Loucy (cell line): ENCODE measurements around the gene TNFSF9.

Experiments used
- H2AFZ ChIP-seq: fragments of 200-600 bp; sonication (generic); 2 replicates; pipeline ENCODE4 v1.6.0; 2016; ENCODE audit warnings: antibody characterized with exemption, mild to moderate bottlenecking, low read length, moderate library complexity
- H3F3A ChIP-seq: fragments of 200-600 bp; 2 replicates; pipeline ENCODE4 v1.6.0; 2016; ENCODE audit warnings: antibody characterized with exemption, low read depth, mild to moderate bottlenecking
- H3K27me3 ChIP-seq: fragments of 200-600 bp; sonication (generic); 2 replicates; pipeline ENCODE4 v1.6.1; 2014; ENCODE audit warnings: low read length, mild to moderate bottlenecking; ENCODE audit not compliant: insufficient read depth, poor library complexity, severe bottlenecking
- H3K36me3 ChIP-seq: fragments of 200-600 bp; sonication (generic); 2 replicates; pipeline ENCODE4 v1.6.1; 2016; ENCODE audit warnings: low read length; ENCODE audit not compliant: insufficient read depth
- H3K4me1 ChIP-seq: fragments of 200-600 bp; sonication (generic); 2 replicates; pipeline ENCODE4 v1.5.1; 2014; ENCODE audit warnings: low read length, mild to moderate bottlenecking; ENCODE audit not compliant: insufficient read depth, poor library complexity, severe bottlenecking
- H3K4me2 ChIP-seq: fragments of 200-600 bp; sonication (generic); 2 replicates; pipeline ENCODE4 v1.6.0; 2014; ENCODE audit warnings: antibody characterized with exemption, low read length, low read depth, mild to moderate bottlenecking; ENCODE audit not compliant: poor library complexity, severe bottlenecking
- H3K4me3 ChIP-seq: fragments of 200-600 bp; sonication (generic); 2 replicates; pipeline ENCODE4 v1.5.1; 2014; ENCODE audit warnings: low read length, mild to moderate bottlenecking, mixed read lengths; ENCODE audit not compliant: poor library complexity, severe bottlenecking
- H3K79me2 ChIP-seq: fragments of 200-600 bp; sonication (generic); 2 replicates; pipeline ENCODE4 v1.6.1; 2014; ENCODE audit warnings: low read length; ENCODE audit not compliant: insufficient read depth
- H3K9ac ChIP-seq: fragments of 200-600 bp; sonication (generic); 2 replicates; pipeline ENCODE4 v1.6.0; 2014; ENCODE audit warnings: mild to moderate bottlenecking, low read depth, low read length, moderate library complexity; ENCODE audit not compliant: poor library complexity, severe bottlenecking
- H3K9me2 ChIP-seq: fragments of 200-600 bp; sonication (generic); replicated peaks from 2 replicates; pipeline ENCODE4 v1.6.1; 2016; ENCODE audit warnings: low read depth, low read length, mixed read lengths
- H3K9me3 ChIP-seq: fragments of 200-600 bp; sonication (generic); 2 replicates; pipeline ENCODE4 v1.6.1; 2014; ENCODE audit warnings: mild to moderate bottlenecking, antibody characterized with exemption, low read length, low read depth; ENCODE audit not compliant: insufficient read depth
- H4K20me1 ChIP-seq: fragments of 200-600 bp; sonication (generic); 2 replicates; pipeline ENCODE4 v1.6.0; 2014; ENCODE audit warnings: antibody characterized with exemption, low read length, mild to moderate bottlenecking; ENCODE audit not compliant: insufficient read depth, poor library complexity, severe bottlenecking
- EZH2phosphoT487 ChIP-seq: fragments of 200-600 bp; IDR thresholded peaks from 2 replicates; pipeline ENCODE4 v1.6.1; 2018; ENCODE audit warnings: antibody characterized with exemption, mild to moderate bottlenecking, moderate library complexity, borderline replicate concordance
- TF ChIP-seq, protein P1 (sequence below): fragments of 200-600 bp; sonication (generic); conservative IDR thresholded peaks from 2 replicates; pipeline ENCODE4 v1.5.1; 2014; ENCODE audit warnings: mild to moderate bottlenecking, antibody characterized with exemption, low read length

TNFSF9 gene

DNA sequence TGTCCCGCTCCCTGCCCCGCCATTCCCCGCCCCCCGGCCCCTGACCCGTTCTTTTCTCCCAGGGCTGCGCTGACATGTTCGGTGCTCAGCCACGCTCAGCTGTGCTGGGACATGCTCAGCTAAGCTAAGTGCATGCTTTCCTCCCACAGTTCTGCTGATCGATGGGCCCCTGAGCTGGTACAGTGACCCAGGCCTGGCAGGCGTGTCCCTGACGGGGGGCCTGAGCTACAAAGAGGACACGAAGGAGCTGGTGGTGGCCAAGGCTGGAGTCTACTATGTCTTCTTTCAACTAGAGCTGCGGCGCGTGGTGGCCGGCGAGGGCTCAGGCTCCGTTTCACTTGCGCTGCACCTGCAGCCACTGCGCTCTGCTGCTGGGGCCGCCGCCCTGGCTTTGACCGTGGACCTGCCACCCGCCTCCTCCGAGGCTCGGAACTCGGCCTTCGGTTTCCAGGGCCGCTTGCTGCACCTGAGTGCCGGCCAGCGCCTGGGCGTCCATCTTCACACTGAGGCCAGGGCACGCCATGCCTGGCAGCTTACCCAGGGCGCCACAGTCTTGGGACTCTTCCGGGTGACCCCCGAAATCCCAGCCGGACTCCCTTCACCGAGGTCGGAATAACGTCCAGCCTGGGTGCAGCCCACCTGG, 3.7 kb downstream of the TNFSF9 start:
- H3K4me1 ChIP-seq, result peaks cover 18% of the 10 kb centered on the region
- H3K4me2 ChIP-seq, result no peak overlapping the region
- peaks cover 25% of the 10 kb centered on the region for H3K27me3 ChIP-seq
- H3K36me3 ChIP-seq, result no peaks in the 10 kb centered on the region
- no peak overlapping the region for H3K9ac ChIP-seq
- peaks cover 3% of the 10 kb centered on the region for H3F3A ChIP-seq
- H3K79me2 ChIP-seq, result no peaks in the 10 kb centered on the region
- H2AFZ ChIP-seq, result no peak overlapping the region
- H4K20me1 ChIP-seq, result no peaks in the 10 kb centered on the region
- no peak overlapping the region for H3K4me3 ChIP-seq
- H3K9me3 ChIP-seq, result no peaks in the 10 kb centered on the region
- H3K9me2 ChIP-seq, result no peaks in the 10 kb centered on the region
- TF ChIP-seq, protein P1, sequence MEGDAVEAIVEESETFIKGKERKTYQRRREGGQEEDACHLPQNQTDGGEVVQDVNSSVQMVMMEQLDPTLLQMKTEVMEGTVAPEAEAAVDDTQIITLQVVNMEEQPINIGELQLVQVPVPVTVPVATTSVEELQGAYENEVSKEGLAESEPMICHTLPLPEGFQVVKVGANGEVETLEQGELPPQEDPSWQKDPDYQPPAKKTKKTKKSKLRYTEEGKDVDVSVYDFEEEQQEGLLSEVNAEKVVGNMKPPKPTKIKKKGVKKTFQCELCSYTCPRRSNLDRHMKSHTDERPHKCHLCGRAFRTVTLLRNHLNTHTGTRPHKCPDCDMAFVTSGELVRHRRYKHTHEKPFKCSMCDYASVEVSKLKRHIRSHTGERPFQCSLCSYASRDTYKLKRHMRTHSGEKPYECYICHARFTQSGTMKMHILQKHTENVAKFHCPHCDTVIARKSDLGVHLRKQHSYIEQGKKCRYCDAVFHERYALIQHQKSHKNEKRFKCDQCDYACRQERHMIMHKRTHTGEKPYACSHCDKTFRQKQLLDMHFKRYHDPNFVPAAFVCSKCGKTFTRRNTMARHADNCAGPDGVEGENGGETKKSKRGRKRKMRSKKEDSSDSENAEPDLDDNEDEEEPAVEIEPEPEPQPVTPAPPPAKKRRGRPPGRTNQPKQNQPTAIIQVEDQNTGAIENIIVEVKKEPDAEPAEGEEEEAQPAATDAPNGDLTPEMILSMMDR, result no peak
- TF ChIP-seq EZH2phosphoT487, result no peak

DNA sequence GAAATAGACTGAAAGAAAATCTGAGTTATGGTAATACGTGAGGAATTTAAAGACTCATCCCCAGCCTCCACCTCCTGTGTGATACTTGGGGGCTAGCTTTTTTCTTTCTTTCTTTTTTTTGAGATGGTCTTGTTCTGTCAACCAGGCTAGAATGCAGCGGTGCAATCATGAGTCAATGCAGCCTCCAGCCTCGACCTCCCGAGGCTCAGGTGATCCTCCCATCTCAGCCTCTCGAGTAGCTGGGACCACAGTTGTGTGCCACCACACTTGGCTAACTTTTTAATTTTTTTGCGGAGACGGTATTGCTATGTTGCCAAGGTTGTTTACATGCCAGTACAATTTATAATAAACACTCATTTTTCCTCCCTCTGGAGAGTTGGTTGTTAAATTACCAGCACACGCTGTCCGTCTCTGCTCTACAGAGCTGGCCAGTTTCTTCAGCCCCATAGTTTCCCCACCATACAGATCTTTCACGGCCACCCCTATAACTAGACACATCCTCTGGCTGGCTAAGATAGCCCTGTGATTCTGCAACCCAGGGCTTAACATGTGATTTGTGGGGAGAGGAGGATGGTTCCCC, 4.8 kb downstream of the TNFSF9 start:
- H4K20me1 ChIP-seq, result no peaks in the 10 kb centered on the region

DNA sequence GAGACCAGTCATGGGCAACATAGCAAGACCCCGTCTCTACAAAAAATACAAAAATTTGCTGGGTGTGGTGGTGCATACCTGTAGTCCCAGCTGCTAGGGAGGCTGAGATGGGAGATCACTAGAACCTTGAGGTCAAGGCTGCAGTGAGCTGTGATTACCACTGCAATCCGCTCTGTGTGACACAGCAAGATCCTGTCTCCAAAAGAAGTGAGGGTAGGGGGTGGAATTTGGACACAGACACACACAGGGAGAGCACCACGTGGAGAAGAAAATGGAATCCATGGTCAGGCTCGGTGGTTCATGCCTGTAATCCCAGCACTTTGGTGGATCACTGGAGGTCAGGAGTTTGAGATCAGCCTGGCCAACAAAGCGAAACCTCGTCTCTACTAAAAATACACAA, 8.7 kb downstream of the TNFSF9 start:
- TF ChIP-seq, protein P1, result no peak
- no peak for TF ChIP-seq EZH2phosphoT487
- Histone ChIP-seq H3K9me3 (no peaks in the 10 kb centered on the region), H3K4me3 (no peak overlapping the region), H3K4me2 (no peak overlapping the region), H3K9ac (no peak overlapping the region), H2AFZ (no peak overlapping the region), H3K4me1 (peaks cover 12% of the 10 kb centered on the region), H3K9me2 (no peaks in the 10 kb centered on the region), H3K36me3 (no peaks in the 10 kb centered on the region), H3K79me2 (no peaks in the 10 kb centered on the region), H3F3A (peaks cover 3% of the 10 kb centered on the region), H3K27me3 (no peaks in the 10 kb centered on the region), H4K20me1 (no peaks in the 10 kb centered on the region)

More for the DNA sequence above, 4.8 kb downstream of the TNFSF9 start:
- Histone ChIP-seq H3K79me2 (no peaks in the 10 kb centered on the region), H3K36me3 (no peaks in the 10 kb centered on the region), H3K9me3 (no peaks in the 10 kb centered on the region), H3K4me2 (peak overlapping the region; percentile 66), H3K9me2 (no peaks in the 10 kb centered on the region), H3K4me1 (peaks cover 15% of the 10 kb centered on the region), H3K4me3 (no peak overlapping the region), H3K27me3 (peaks cover 15% of the 10 kb centered on the region), H2AFZ (peak overlapping the region; percentile 62), H3K9ac (no peak overlapping the region), H3F3A (peaks cover 3% of the 10 kb centered on the region)
- TF ChIP-seq EZH2phosphoT487, result no peak
- TF ChIP-seq, protein P1, result no peak
